ENCODE measurements around the gene ARHGEF40. TPM values are rescaled to one million over a fixed set of nuclear protein-coding genes. Genes with fewer than 3 reads are reported as not detected.

Gene ARHGEF40
- total and polyA plus RNA-seq, 4 experiments from 2014 or later: 0.42 to 0.66 (median 0.51) TPM

DNA sequence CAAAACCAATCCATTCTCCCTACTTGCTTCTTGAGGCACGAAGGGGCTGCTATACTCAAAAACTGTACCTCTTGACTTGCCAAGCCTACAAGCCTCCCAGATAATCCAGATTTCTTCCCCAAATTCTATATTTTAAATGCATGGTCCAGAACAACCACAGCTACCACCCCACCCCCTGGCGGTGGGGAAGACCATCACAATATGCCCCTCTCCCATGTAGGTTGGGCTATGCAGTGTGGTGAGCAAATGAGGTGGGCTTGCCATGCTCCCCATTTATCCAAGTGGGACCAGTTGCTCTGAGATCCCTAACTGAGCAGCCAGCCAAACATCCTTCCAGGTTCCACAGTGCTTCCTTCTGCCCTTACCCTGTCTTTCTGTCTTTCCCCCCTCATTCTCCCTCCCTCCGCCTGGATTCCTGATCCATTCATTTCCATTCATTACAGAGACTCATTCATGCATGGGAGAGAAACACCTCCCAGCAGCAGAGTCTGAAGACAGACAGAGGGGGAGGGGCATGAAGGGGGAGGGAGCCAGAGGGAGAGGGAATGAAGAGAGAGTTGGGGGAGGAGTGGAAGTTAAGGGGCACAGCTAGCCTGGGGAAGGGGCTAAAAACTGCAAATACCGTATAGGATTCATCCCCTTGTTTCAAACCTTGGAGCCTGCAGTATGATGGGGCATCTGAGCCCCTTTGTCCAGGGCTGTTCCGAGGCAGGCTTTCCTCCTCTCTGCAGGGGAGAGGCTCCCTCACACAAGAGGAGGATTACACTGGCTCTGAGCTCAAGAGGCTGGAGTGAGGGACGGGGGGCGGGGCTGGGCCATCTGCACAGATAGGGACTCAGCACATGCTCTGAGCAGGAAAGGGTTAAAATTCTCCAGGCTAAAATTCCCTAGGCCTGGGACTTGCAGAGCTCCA, 23.9 kb downstream of the ARHGEF40 start:
- Mint-ChIP-seq H3K27me3 (no peaks in the 10 kb centered on the region), H3K36me3 (peaks cover 0 to 6% of the 10 kb centered on the region in 2 donors), H3K9me3 (no peaks in the 10 kb centered on the region), H3K27ac (peak overlapping the region in 4 of 7 donors; percentile 53 to 87 (median 60)), H3K4me3 (no peak overlapping the region), H3K4me1 (peaks cover 11 to 43% (median 21%) of the 10 kb centered on the region in 4 donors)
- intact Hi-C loops (cut with micrococcal nuclease): loop anchor here (2.0 kb wide), 1 partner anchor 69 kb away; the partner anchor contains the start of gene NDRG2
- DNase-seq: no peak
- ChIA-PET CTCF (ENCODE audit: partially characterized antibody) (interaction anchor here (0.8 to 7.3 kb wide), 12 partner anchors 10 to 78 kb away, joined by 3 to 296 read pairs (median 12); partner anchors contain the start of genes ARHGEF40 and TMEM253), POLR2A (ENCODE audit: partially characterized antibody) (interaction anchor here (2.9 to 5.3 kb wide), 2 partner anchors 10 to 79 kb away, joined by 16 to 82 read pairs; no protein-coding TSS in a partner anchor)
- Histone ChIP-seq H3K27me3 (ENCODE audit: insufficient read depth, low read length) (no peaks in the 10 kb centered on the region), H3K27ac (ENCODE audit: low read depth, low read length) (no peak overlapping the region), H3K36me3 (ENCODE audit: insufficient read depth, low read length) (no peaks in the 10 kb centered on the region), H3K9me3 (ENCODE audit: control insufficient read depth in 1 of 2, low read length in 2 of 2) (no peaks in the 10 kb centered on the region), H3K4me3 (ENCODE audit: low read length in 2 of 2) (no peak overlapping the region), H3K4me1 (ENCODE audit: insufficient read depth, low read length) (peaks cover 18% of the 10 kb centered on the region)

DNA sequence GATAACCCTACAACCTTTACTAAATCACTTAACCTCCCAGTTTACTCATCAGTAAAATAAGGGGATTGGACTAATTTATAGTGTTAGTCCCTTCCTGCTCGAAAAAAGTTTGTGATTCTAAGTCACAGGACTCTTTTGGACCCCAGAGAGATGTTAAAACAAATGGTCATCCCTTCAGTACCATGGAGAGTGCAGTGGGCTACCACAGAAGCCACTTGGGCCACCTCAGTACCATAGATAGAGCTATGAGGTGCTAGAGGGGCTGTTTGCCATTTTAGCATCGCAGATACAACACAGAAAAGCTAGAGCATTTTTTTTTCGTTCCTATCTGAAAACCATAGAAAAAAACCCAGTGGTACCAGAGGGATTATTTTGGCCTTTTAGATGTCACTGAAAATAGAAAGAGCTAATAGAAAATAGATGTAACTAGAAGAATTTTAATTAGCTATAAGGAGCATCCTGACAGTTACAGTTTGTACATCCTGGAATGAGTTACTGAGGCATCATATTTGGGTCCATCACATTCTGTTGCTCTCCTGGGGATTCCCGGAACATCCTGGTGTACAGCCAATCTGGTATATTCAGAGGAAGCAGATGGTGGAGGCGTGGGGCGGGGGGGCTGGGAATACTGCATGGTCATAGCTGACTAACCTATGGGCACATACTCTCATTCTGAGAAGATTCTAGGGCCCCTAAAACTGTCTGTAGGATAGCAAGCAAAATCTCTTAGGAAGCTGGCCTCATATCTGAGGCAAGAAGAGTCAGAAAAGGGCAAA, 25.5 kb downstream of the ARHGEF40 start:
- Mint-ChIP-seq H3K27me3 (no peaks in the 10 kb centered on the region), H3K9me3 (no peaks in the 10 kb centered on the region), H3K36me3 (peaks cover 0 to 6% of the 10 kb centered on the region in 2 donors), H3K4me3 (peak overlapping the region in 2 of 8 donors; percentile 6 to 67), H3K27ac (peak overlapping the region; percentile 51 to 95 (median 88)), H3K4me1 (peaks cover 13 to 46% (median 25%) of the 10 kb centered on the region in 4 donors)
- POLR2A ChIA-PET (ENCODE audit: partially characterized antibody): interaction anchor here (0.6 to 5.3 kb wide), 5 partner anchors 9 to 165 kb away, joined by 3 to 82 read pairs (median 3); no protein-coding TSS in a partner anchor
- intact Hi-C loops (cut with micrococcal nuclease): loop anchor here (5.0 kb wide), 1 partner anchor 413 kb away; the partner anchor contains the start of gene RNASE4
- no peaks in the 10 kb centered on the region for H3K36me3 ChIP-seq (ENCODE audit: insufficient read depth, low read length)
- CTCF ChIA-PET (ENCODE audit: partially characterized antibody): interaction anchor here (1.1 to 7.3 kb wide), 6 partner anchors 10 to 125 kb away, joined by 3 to 296 read pairs (median 62); partner anchors contain the start of gene TMEM253
- no peaks in the 10 kb centered on the region for H3K27me3 ChIP-seq (ENCODE audit: insufficient read depth, low read length)
- H3K4me3 ChIP-seq (ENCODE audit: low read length in 2 of 2): no peak overlapping the region
- H3K4me1 ChIP-seq (ENCODE audit: insufficient read depth, low read length): peaks cover 24% of the 10 kb centered on the region
- no peak overlapping the region for H3K27ac ChIP-seq (ENCODE audit: low read depth, low read length)
- no peaks in the 10 kb centered on the region for H3K9me3 ChIP-seq (ENCODE audit: control insufficient read depth in 1 of 2, low read length in 2 of 2)
- DNase-seq: no peak

DNA sequence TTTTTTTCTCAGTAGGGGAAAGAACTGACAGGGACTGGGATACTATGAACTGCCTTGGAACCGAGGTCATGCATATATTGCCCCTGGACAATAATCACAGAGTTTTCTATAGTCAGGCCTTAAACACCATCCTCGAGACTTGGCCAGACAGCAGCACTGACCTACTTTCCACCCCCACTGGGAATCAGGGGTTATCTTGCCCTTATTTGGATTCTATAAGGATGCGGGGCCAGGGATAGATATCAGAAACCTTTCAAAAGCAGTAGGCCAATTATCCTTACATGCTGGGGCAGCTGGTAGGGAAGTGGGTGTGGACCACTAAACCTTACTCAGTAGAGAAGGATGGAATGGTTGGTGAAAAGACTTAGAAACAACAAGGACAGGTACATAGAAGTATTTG, 26.3 kb downstream of the ARHGEF40 start:
- H3K27ac Mint-ChIP-seq: peak overlapping the region; percentile 87 to 95 (median 89)
- CTCF ChIA-PET (ENCODE audit: partially characterized antibody): interaction anchor here (1.1 to 7.3 kb wide), 7 partner anchors 9 to 126 kb away, joined by 3 to 296 read pairs (median 6); partner anchors contain the start of genes SLC39A2 and TMEM253
- peak overlapping the region in 7 of 8 donors; percentile 24 to 83 (median 80) for H3K4me3 Mint-ChIP-seq
- no peaks in the 10 kb centered on the region for H3K9me3 ChIP-seq (ENCODE audit: control insufficient read depth in 1 of 2, low read length in 2 of 2)
- no peak overlapping the region for H3K4me3 ChIP-seq (ENCODE audit: low read length in 2 of 2)
- no peaks in the 10 kb centered on the region for H3K9me3 Mint-ChIP-seq
- intact Hi-C loops (cut with micrococcal nuclease): loop anchor here (5.0 kb wide), 1 partner anchor 414 kb away; the partner anchor contains the start of gene RNASE4
- POLR2A ChIA-PET (ENCODE audit: partially characterized antibody): interaction anchor here (1.2 to 5.3 kb wide), 4 partner anchors 8 to 26 kb away, joined by 3 to 82 read pairs (median 9); no protein-coding TSS in a partner anchor
- H3K36me3 ChIP-seq (ENCODE audit: insufficient read depth, low read length): no peaks in the 10 kb centered on the region
- DNase-seq: no peak
- peaks cover 24% of the 10 kb centered on the region for H3K4me1 ChIP-seq (ENCODE audit: insufficient read depth, low read length)
- H3K27ac ChIP-seq (ENCODE audit: low read depth, low read length): peak overlapping the region; percentile 51
- H3K27me3 ChIP-seq (ENCODE audit: insufficient read depth, low read length): no peaks in the 10 kb centered on the region
- peaks cover 13 to 46% (median 23%) of the 10 kb centered on the region in 4 donors for H3K4me1 Mint-ChIP-seq
- H3K36me3 Mint-ChIP-seq: peaks cover 0 to 6% of the 10 kb centered on the region in 2 donors
- no peaks in the 10 kb centered on the region for H3K27me3 Mint-ChIP-seq

DNA sequence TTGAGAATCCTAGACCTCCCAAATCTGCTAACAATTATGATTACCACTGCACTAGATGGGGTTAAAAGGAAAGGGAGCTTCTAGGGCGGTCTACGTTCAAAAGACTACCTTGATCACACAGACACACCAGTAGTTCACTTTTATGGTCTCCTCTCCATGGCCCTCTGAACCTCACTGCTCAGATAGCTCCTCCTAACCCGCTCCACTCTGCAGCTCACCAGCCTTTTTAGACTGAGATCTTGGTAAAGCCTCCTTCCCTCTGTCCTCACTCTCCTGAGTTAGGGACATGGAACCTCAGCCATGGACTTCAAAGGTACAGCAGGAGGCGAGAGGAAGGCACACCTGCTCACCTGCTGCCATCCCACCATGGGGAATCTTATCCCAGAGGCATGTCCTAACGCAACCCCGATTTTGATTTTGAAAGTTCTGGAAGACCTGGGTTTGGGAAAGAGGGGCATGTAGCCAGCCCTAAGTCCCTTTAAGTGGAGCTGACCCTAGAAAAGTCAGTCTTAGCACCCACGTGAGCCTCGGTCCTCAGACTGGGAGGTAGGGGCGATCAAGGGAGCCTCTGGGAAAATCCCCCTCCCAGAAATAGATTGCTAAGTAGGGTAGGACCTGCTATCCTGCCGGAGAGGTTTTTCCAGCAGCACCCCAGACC, 27.0 kb downstream of the ARHGEF40 start:
- no peak overlapping the region for H3K4me3 ChIP-seq (ENCODE audit: low read length in 2 of 2)
- peaks cover 24% of the 10 kb centered on the region for H3K4me1 ChIP-seq (ENCODE audit: insufficient read depth, low read length)
- Mint-ChIP-seq H3K9me3 (no peaks in the 10 kb centered on the region), H3K4me3 (peak overlapping the region; percentile 64 to 83 (median 80)), H3K4me1 (peaks cover 13 to 46% (median 22%) of the 10 kb centered on the region in 4 donors), H3K36me3 (peaks cover 0 to 6% of the 10 kb centered on the region in 2 donors), H3K27ac (peak overlapping the region; percentile 87 to 95 (median 89)), H3K27me3 (no peaks in the 10 kb centered on the region)
- ChIA-PET POLR2A (ENCODE audit: partially characterized antibody) (interaction anchor here (0.6 to 2.4 kb wide), 4 partner anchors 9 to 139 kb away, joined by 3 to 15 read pairs (median 4); partner anchors contain the start of gene ARHGEF40), CTCF (ENCODE audit: partially characterized antibody) (interaction anchor here (0.6 to 7.3 kb wide), 8 partner anchors 8 to 126 kb away, joined by 4 to 296 read pairs (median 6); partner anchors contain the start of genes SLC39A2 and TMEM253)
- H3K27ac ChIP-seq (ENCODE audit: low read depth, low read length): peak overlapping the region; percentile 51
- DNase-seq: no peak
- no peaks in the 10 kb centered on the region for H3K36me3 ChIP-seq (ENCODE audit: insufficient read depth, low read length)
- intact Hi-C loops (cut with micrococcal nuclease): loop anchor here (5.0 kb wide), 1 partner anchor 415 kb away; the partner anchor contains the start of gene RNASE4
- no peaks in the 10 kb centered on the region for H3K9me3 ChIP-seq (ENCODE audit: control insufficient read depth in 1 of 2, low read length in 2 of 2)
- H3K27me3 ChIP-seq (ENCODE audit: insufficient read depth, low read length): no peaks in the 10 kb centered on the region

DNA sequence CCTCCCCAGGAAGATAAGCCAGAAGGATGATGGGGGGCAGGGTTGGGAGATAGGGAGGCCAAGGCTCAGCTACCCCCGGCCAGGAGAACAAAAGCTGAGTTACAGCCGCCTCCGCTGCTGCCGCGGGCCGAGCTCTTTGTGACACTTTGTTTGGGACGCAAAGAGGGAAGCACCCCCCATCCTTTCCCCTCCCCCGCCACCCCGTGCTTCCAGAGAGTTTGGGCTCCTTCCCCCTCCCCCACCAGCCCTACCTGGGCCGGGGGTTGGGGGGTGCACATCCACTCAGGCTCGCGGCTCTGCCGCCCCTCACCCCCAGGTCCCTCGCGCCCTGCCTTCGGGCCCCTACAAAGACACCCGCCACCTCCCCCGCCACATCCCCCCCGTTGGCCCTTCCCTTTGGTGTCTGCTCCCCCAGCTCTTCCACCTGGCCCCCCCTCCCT, 27.6 kb downstream of the ARHGEF40 start:
- no peaks in the 10 kb centered on the region for H3K9me3 Mint-ChIP-seq
- no peaks in the 10 kb centered on the region for H3K9me3 ChIP-seq (ENCODE audit: control insufficient read depth in 1 of 2, low read length in 2 of 2)
- no peak overlapping the region for H3K4me3 ChIP-seq (ENCODE audit: low read length in 2 of 2)
- peak in 1 of 5 donors; percentile 49 for DNase-seq
- H3K27me3 ChIP-seq (ENCODE audit: insufficient read depth, low read length): no peaks in the 10 kb centered on the region
- intact Hi-C loops (cut with micrococcal nuclease): loop anchor here (5.0 kb wide), 1 partner anchor 415 kb away; the partner anchor contains the start of gene RNASE4
- H3K4me3 Mint-ChIP-seq: peak overlapping the region; percentile 64 to 83 (median 80)
- ChIA-PET POLR2A (ENCODE audit: partially characterized antibody) (interaction anchor here (0.6 to 2.4 kb wide), 4 partner anchors 10 to 138 kb away, joined by 3 to 15 read pairs (median 4); partner anchors contain the start of gene ARHGEF40), CTCF (ENCODE audit: partially characterized antibody) (interaction anchor here (0.6 to 7.3 kb wide), 7 partner anchors 8 to 99 kb away, joined by 4 to 296 read pairs (median 5); partner anchors contain the start of genes SLC39A2 and TMEM253)
- no peaks in the 10 kb centered on the region for H3K27me3 Mint-ChIP-seq
- peaks cover 12 to 44% (median 19%) of the 10 kb centered on the region in 4 donors for H3K4me1 Mint-ChIP-seq
- H3K36me3 Mint-ChIP-seq: peaks cover 0 to 5% of the 10 kb centered on the region in 2 donors
- peak overlapping the region; percentile 51 for H3K27ac ChIP-seq (ENCODE audit: low read depth, low read length)
- peak overlapping the region; percentile 87 to 95 (median 89) for H3K27ac Mint-ChIP-seq
- H3K36me3 ChIP-seq (ENCODE audit: insufficient read depth, low read length): no peaks in the 10 kb centered on the region
- peaks cover 23% of the 10 kb centered on the region for H3K4me1 ChIP-seq (ENCODE audit: insufficient read depth, low read length)

All from CD4-positive, alpha-beta memory T cell (primary cell).